Inflammatory macrophage (primary cell): ENCODE data around the gene CRIP2.

Experiments
- DNase-seq, 2 donors: peaks; one replicate each; pipeline ENCODE4 v3.0.0-alpha.2; 2020 to 2022

Gene CRIP2

DNA sequence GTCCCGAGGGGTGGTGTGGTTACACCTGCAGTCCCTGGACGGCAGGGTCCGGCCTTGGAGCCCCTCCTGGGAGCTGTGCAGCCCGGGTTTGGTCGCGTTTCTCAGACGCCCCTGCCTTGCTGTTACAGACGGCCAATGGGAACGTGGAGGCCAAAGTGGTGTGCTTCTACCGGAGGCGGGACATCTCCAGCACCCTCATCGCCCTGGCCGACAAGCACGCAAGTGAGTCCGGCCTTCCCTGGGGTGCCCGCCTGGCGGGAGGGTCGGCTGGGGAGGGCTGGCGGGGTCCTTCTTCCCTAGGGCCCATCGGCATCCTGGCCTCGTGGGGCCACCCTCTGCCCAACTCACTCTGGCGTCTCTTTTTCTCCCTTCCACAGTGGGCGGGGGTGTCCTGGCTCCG lies 29.3 kb upstream of the CRIP2 start:
- DNase-seq, result no peak

DNA sequence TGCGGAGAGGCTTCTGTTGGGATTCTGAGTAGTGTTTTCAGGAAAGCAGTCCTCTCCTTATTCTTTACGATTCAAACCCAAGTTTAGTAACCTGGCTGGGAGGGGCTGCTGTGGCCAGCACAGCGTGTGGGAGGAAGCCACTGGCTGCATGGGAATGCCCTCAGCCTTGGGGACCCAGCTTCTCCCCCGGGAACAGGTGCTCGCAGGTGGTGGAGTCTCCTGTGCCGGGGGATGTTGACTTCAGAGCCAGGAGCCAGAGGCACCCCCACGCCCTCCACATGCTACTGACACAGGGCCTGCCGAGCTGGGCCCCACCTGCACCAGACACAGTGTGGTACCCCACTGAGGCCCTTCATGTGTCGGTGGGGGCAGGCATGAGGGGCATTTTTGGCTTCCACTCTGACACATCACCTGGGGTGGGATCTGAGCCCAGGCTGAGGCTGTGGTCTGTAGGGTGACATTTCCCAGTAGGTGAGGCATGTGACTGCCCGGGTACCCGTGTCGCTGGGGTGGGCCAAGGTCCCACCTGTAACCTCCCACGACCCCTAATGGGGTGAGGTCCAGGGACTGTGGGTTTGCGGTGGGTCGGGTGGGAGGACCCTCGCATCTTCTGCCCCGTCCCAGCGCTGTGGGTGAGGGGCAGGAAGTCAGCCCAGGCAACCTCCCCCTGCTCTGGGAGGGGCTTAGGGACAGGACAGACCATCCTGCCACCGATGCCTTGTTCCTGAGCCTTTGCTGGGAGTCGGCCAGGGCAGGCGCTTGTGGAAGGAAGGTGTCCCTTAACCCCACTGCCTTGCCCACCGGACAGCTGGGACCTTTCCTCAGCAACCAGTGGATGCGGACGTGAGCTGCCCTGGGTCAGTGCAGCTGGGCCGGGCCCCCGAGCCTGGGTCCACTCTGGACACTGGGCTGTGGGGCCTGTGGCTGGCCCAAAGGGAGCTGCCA lies 28.4 kb upstream of the CRIP2 start:
- no peak for DNase-seq

DNA sequence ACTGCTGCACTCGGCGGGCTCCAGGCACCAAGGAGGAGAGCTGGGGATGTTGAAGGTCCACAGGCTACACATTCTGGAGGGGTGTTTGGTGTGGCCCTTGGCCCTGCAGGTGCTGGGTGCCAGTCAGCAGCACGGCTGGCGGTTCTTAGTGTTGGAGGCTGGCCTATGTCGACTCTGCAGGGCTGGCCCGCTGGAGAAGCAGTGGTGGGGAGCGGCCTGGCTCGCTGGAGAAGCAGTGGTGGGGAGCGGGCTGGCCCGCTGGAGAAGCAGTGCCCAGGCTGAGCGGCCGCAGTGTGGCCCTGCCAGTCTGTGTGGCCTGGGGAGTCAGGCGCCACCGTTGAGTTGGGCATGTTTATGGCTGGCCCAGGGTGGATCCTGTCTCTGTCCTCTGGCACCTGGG lies 27.6 kb upstream of the CRIP2 start:
- no peak for DNase-seq

DNA sequence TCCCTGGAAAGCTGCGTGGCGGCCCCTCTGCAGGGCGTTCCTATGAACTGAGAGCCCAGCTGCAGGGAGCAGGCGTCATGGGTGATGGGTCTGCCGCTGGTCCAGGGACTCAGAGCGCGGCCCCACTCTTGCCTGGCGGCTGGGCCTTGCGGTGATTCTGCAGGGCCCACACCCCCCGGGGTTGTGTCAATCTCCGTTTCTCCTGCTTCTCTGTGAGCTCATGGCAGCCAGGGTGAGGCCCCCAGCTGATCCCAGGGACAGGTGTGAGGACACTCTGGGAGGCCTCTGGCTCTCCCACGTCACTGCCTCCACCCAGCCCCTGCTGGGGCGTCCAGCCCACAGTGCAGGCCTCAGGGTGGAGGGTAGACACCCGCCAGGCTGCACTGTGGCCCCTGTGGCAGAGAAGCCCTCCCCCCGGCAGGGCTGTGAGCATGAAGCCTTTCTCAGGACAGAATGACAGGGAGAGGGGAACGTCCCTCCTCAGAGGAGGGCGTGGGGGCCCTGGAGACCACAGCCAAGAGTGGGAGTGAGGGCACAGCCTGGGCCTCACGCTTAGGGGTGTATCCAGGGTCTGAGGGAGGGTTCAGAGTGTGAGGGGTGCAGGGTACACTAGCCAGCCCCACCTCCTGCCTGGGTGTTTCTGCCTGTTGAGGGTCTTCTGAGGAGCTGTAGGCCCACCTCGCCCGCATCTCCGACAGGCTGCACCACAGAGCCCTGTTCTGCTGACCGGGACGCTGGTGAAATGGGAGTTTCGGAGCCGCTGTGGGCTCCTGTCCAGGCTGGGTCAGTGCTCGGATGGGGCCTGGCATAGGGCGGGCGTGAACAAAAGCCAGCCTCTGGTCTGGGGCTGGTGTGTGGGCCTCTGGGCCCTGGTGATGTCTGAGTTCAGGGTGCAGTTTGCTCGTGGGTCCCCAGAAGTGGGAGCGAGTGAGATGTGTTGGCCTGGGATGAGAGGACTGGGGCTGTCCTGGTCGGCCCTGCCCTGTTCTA lies 26.7 kb upstream of the CRIP2 start:
- no peak for DNase-seq

DNA sequence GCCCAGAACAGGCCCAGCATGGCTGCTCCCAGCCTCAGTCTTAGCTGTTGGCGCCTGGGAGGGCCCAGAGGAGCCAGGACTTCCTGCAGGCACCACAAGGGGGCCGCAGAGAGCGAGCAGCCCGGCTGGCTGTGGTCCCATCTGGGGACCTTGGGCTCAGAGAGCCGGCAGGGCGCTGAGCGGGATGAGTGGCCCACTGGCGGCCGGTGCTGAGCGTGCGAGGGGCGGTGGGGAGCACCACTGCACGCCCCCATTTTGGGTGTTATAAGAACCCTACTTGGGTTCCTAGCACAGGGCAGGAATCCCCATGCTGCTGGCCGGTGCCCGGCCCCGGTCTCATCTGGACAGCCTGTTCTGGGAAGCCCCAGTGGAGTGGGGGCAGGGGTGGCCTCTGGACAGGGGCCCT lies 25.9 kb upstream of the CRIP2 start:
- peak; percentile 23 to 42 for DNase-seq

DNA sequence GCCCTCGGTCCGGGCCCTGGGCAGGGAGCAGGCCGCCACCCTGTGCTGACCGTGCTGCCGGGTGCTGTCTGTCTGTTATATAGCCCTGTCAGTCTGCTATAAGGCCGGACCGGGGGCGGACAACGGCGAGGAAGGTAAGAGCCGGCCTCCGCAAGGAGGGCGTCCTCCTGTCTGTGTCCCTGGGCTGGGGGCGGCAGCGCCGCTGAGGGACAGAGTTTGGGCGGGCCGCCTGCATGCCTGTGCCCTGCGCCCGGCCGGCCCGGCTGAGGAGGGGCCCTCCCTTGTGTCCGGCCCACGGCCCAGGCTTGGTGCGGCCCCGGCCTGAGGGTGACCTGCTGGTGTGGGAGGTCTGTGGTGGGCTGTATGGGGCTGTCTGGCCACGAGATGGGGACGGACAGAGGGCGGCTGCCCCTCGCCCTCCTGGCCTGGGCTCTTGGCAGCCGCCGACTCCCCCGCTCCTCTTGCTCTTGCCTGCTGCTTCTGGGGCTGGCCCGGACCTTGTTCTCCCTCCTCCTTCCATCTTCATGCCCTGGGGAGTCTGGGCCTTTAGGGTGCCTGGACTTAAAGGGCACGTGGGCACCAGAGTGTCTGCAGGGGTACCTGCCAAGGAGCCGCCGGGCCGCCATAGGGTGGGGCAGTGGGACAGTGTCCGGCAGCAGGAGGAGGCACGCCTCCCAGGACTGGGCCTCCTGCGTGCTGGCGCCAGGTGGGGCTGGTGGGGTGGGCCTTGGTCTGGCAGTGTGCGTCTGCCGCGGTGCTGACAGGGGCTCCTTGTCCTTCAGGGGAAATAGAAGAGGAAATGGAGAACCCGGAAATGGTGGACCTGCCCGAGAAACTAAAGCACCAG lies 25.1 kb upstream of the CRIP2 start:
- no peak for DNase-seq

DNA sequence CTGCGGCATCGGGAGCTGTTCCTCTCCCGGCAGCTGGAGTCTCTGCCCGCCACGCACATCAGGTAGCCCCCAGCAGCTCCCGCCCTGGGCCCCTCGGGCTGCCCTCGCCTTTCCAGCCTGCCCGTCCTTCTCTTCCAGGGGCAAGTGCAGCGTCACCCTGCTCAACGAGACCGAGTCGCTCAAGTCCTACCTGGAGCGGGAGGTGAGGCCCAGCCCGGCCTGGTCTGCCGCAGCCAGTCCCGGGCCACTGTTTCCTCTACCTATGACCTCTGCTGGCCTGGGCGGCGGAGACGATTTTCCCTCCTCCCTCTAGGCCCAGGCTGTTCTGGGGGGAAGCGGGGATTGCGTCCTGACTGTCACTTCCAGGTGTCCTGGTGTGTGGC lies 24.5 kb upstream of the CRIP2 start:
- DNase-seq, result no peak

DNA sequence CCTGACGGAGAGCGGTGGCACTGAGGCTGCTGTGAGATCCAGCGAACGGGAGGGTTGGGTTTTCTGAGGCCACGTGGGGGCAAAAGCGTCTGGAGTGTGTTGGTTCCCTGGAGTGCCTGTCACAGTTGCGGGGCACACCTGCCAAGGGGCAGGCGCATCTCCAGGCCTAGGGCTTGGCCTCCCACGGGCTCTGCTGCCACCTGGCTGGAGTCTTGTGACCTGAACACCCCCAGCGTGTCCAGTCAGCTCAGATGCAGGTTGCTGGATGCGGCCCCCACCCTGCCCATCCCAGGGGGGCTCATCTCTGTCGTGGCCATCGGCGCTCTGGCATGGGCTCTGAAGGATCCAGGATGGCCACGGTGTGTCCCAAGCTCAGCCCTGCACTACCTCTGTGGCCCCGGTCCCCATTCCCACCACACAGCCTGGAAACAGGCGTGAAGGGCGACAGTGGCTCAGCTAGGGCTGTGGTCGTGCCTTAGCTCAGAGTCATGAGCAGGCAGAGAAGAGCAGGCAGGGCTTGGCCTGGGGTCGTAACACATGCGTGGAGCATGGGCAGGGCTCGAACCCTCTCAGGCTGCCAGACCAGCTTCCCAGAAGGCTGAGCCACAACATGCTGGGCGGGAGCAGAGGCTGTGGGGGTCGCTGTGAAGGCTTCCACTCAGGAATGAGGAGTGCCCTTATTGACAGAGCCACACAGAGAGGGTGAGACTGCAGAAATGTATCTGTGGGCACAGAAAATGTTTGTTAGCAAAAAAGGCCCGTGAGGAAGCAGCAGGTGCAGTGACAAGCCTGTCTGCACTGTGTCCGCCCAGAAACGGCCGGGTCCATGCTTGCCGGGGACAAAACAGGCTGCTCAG lies 23.5 kb upstream of the CRIP2 start:
- DNase-seq, result no peak

DNA sequence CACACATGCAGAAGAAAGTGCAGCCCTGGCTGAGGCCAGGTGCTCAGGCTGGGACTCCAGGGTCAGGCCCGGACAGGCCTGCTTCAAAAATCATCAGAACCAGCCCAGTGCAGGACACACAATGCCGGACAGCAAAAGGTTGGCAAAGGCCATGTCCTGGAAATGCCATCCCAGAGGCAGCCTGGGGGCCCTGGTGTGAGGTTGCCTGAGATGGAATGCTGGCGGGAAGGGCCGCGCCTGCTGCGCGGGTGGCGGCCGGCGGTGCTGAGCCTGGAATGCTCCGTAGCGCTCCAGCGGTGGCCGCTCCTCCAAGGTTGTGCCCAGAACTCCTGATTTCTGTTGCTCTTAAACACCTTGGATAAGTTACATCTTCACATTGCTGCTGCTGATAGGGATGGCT lies 21.7 kb upstream of the CRIP2 start:
- DNase-seq, result no peak

DNA sequence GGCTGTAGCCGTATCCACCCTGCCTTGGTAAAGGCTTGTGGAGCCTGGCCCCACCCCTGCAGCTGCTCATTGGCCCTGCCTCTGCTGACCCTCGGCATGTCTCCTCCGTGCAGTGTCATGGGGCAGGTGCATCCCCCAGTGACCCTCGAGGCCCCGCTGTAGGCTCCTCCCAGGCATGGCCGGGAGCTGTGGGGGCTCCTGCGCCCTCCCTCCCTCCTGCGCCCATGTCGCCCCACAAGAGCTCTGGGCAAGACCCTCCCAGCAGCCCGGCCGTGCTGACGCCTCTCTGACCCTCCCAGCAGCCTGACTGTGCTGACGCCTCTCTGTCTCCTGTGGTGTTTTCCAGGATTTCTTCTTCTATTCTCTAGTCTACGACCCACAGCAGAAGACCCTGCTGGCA lies 20.8 kb upstream of the CRIP2 start:
- DNase-seq, result no peak

DNA sequence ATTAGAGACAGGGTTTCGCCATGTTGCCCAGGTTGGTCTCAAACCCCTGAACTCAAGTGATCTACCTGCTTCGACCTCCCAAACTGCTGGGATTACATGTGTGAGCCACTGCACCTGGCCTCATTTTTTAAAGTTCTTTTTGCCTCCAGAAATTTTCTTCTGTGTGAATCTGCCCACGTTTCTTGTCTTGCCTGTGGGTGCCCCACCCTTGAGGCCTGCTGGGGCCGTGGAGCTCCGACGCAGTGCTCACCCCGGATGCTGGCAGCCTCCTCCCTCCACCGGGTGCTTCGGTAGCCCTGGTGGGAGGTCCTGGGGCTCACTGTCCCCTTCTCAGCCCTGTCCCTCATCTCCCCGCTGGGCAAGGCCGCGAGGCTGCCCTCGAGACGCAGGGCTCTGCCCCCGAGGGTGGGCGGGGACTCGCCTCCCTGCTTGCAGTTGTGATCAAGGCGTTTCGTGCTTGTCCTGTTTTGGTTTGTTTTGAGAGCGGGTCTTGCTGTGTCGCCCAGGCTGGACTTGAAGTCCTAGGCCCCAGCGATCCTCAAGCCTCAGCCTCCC lies 19.5 kb upstream of the CRIP2 start:
- DNase-seq, result no peak

DNA sequence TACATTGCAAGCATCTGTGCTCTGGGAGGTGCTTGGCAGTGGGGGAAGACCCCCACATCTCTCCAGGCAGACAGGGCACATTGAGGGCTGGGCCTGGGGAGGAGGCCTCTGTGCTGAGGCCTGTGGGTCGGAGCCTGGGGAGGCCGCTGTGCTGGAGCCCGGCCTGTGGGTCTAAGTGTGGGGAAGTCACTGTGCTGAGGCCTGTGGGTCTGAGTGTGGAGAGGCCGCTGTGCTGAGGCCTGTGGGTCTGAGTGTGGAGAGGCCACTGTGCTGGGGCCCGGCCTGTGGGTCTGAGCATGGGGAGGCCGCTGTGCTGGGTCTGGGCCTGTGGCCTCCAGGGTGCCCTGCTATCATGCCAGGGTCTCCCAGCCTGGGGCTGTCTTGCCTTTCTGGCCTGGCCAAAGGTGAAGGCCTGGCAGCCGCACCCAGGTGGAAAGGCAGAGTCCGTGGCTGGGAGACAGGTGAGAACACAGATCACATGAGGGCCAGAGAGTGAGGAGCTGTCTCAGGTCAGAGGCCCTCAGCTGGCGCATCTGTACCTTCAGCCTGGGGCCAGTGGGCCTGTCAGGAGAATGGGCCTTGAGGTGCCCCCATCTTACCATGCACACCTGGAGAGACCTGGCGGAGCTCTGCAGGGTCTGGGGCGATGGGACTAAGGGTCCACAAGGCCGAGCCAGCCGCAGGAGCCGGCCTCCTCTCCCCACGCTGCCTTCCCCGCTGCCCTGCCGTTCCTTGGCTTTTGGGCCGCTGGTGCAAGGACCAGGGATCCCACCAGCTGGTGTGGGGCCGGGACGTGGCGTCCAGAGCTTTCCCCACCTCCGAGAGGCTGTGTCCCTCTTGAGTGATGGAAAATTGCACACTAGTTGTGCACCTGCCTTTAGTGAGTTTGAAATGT lies 18.6 kb upstream of the CRIP2 start:
- DNase-seq, result no peak

DNA sequence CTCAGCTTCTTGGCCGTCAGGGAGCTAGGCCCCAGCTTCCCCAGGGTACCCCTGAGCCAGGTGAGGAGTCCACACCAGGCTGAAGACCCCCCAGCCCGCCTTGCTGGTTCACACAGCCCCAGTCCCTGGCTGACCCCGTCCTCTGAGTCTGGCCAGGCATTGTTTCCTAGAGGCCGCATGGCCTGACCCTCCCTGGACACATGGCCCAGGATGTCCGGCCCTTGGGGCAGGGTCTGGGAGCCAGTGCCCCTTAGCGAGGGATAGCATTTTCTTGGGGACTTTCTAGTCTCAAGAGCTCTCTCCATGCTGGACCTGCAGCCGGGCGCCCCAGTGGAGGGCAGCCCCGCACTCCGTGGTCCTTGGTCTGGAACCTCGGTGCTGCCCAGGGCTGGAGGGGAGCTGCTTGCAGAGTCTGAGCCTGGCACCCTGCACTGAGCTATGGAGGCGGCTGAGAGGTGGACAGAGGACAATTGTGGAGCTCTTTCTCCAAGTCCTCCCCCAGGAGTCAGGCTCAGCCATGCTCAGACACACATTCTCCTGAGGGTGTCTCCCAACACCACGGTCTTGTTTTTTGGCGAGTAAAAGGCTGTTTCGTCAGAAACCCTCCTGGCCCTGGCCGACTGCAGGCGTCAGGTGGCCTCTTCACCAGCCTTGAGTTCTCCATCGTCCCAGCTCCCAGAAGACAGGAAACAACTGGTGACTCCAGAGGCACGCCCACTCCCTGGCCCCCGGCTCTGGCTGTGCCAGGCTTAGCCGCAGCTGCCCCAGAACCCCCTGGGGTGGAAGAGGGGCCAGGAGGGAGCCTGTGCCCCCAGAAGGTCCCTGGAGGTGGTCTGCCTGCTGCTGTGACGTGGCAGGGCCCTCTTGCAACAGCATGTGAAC lies 17.6 kb upstream of the CRIP2 start:
- DNase-seq, result no peak

DNA sequence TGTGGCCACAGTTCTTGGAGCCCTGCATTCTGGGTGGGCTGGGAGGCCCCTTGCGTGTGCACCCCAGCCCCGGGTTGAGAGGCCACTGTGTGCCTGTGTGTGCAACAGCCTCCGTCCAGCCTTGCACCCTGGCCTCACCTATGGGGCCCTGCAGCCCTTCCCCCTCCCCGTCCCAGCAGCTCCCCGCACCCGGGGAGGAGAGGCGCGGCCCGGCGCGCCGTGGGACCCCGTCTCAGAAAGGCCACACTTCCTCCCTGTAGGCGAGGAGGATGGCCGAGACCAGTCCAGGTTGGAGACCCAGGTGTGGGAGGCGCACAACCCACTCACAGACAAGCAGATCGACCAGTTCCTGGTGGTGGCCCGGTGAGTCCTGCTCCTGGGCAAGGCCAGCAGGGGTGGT lies 16.6 kb upstream of the CRIP2 start:
- DNase-seq, result no peak

DNA sequence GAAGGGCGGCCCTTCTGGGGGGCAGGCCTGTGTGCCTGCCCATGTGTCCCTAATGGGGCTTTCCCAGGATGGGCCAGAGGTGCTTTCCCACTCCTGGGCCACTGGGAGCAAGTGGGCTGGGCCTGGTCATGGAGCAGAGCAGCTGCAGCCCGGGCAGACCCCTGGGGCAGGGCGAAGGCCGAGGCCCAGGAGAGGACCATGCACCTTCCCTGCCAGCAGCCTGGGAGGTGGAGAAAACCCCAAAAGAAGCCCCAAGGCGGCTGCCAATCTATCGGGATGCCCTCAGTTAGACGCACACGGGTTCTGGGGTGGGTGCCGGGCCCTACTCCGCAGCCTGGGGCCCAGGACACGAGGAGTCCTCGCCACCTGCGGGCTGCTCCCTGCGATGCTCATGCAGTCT lies 16.1 kb upstream of the CRIP2 start:
- DNase-seq, result no peak

DNA sequence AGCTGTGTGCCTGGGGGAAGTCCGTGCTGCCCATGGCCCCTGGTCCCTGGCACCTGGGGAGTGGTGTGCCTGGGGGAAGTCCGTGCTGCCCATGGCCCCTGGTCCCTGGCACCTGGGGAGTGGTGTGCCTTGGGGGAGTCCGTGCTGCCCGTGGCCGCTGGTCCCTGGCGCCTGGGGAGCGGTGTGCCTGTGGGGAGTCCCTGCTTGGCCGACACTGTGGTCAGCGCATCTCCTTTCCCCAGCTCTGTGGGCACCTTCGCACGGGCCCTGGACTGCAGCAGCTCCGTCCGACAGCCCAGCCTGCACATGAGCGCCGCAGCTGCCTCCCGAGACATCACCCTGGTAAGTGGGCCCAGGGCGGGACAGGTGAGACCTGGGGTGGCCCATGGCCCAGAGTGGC lies 14.5 kb upstream of the CRIP2 start:
- no peak for DNase-seq

DNA sequence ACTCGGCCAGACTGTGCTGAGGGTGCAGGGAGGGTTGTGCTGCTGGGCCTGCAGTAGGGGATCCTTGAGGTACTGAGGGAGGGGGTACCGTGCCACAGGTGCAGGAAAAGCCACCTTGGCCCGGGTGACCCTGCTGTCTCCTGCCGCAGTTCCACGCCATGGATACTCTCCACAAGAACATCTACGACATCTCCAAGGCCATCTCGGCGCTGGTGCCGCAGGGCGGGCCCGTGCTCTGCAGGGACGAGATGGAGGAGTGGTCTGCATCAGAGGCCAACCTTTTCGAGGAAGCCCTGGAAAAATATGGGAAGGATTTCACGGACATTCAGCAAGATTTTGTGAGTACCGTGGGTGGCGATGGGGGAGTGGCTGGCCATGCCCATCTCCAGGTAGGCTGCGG lies 14.0 kb upstream of the CRIP2 start:
- DNase-seq, result no peak

DNA sequence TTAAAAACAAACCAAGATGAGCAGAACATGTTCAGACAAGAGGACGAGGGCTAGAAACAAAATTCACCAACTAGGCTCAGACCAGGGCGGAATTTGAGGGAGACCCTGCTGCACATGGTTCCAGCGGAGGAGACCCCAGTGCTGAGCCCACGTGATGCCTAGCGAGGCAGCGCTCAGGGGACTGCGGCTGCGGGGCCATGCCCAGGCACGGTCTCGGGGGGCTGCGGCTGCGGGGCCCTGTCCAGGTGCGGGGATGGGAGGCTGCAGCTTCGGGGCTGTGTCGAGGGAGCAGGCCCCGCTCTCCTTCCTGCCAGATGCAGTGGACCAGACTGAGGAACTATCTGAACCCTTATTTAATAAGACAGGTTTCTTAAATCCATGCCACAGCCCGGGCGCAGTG lies 12.7 kb upstream of the CRIP2 start:
- no peak for DNase-seq

DNA sequence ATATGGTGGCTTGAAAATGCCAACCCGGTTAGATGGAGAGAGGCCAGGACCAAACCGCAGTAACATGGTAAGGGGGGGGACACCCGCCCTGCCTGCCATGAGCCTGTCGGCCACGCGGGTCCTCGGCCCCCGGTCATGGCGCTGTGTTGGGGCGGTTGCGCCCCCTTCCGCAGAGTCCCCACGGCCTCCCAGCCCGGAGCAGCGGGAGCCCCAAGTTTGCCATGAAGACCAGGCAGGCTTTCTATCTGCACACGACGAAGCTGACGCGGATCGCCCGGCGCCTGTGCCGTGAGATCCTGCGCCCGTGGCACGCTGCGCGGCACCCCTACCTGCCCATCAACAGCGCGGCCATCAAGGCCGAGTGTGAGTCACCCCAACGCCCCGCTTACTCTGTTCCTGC lies 10.1 kb upstream of the CRIP2 start:
- DNase-seq, result no peak
